GM15510 (cell line): ENCODE measurements around the gene IL12RB1.

Experiments used
- POLR2A ChIP-seq: IDR thresholded peaks from 3 replicates; pipeline ENCODE4 v1.6.1; 2011; ENCODE audit warnings: borderline replicate concordance; ENCODE audit not compliant: insufficient read length; ENCODE audit errors: extremely low read depth

The IL12RB1 gene

GRCh38 chr19:18101268-18101667 is 14.5 kb upstream of the IL12RB1 start:
- no peak for TF ChIP-seq POLR2A

DNA sequence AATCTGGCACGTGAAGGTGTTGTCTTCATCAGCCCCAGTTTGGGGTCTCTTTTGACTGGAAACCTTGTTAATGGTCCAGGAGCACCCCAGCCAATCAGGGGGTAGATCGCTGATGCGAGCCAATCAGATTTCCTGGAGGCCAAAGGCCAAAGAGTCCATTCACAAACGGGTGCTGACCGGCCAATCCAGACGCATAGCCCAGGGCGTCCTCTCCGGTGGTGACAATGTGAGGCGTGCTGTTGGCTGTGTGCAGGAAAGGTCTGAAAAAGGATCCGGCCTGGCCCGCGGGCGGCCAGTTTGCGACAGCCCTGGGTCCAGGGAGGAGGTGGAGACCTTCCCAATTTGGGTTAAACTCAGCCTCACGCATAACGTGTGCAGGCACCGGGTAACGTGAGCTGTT is 14.0 kb upstream of the IL12RB1 start:
- no peak for TF ChIP-seq POLR2A

DNA sequence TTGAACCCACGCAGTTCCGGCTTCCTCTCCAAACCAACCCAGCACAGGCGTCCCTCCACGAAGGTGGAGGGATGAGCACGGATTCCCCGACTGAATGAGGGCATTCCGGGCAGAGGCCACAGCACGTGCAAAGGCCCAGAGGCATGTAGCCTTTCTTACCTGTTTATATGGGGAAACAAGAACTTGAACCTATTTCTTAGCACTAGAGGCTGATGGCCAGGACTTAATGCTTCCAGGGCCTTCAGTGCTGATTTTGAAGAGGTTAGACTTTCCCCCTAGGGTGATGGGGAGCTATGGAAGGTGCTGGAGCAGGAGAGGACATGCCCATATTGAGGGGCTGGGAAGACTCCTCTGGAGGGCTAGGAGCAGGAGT is 12.9 kb upstream of the IL12RB1 start:
- TF ChIP-seq POLR2A: no peak

- TF ChIP-seq POLR2A: peak; percentile 76
Observed at GRCh38 chr19:18098891-18099622, 12.3 kb upstream of the IL12RB1 start.

- TF ChIP-seq POLR2A: no peak
Observed at GRCh38 chr19:18097993-18098890, 11.5 kb upstream of the IL12RB1 start.

DNA sequence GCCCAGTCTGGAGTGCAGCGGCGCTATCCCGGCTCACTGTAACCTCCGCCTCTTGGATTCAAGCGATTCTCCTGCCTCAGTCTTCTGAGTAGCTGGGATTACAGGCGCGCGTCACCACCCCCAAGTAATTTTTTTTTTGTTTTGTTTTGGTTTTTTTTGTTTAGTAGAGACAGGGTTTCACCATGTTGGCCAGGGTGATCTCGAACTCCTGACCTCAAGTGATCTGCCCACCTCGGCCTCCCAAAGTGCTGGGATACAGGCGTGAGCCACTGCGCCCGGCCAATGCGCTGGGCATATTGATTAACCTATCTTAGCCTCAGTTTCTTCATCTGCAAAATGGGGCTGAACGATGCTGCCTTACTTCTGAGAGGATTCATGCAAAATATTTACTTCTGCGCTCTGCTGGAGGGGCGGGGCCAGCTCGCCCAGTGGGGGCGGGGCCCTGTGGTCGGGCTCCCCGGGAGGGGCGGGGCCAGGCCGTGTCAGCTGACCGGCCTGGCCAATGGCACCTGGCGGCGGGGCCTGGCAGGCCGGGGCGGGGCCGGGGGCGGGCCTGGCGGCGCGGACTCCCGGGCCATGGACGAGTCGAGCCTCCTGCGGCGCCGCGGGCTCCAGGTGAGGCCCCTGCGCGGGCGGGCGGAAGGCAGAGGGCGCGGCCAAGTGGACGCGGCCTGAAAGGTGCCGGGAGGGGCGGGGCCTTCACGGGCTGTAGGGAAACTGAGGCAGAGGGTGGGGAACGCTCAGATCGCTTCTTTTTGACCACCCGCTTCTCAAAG is 10.7 kb upstream of the IL12RB1 start, which contains the start of gene MAST3:
TSS of gene MAST3 (plus strand) at position 562 of the 776 bp plus-strand sequence. CDS start at position 577, 15 bp downstream.
- TF ChIP-seq POLR2A: peak; percentile 81

- no peak for TF ChIP-seq POLR2A
Observed at GRCh38 chr19:18096258-18096657, 9.5 kb upstream of the IL12RB1 start.

GRCh38 chr19:18093439-18094161 is 6.9 kb upstream of the IL12RB1 start:
- TF ChIP-seq POLR2A: no peak

- TF ChIP-seq POLR2A: peak; percentile 54
Observed at GRCh38 chr19:18091217-18091608, 4.5 kb upstream of the IL12RB1 start.

GRCh38 chr19:18090545-18091216 is 3.9 kb upstream of the IL12RB1 start:
- no peak for TF ChIP-seq POLR2A

GRCh38 chr19:18089726-18090125 is 3.0 kb upstream of the IL12RB1 start:
- TF ChIP-seq POLR2A: no peak

GRCh38 chr19:18085702-18086457 is 854 bp downstream of the IL12RB1 start:
- no peak for TF ChIP-seq POLR2A
